Spleen (tissue), 11 donors: ENCODE measurements around the gene CHCHD6. TPM values are rescaled to one million over a fixed set of nuclear protein-coding genes. Genes with fewer than 3 reads are reported as not detected.

Experiments
- DNase-seq: peaks from one replicate; pipeline ENCODE4 v3.0.0-alpha.2; 2020
- H3K27ac ChIP-seq, 8 donors: fragments of 200-600 bp; sonication (generic) in 7 of 8; 1 replicate in 4 of 8; 2 replicates in 4 of 8; pipeline versions ENCODE4 v1.5.0 to v1.8.0; 2016 to 2021; ENCODE audit warnings: inconsistent platforms in 4 of 8, mild to moderate bottlenecking in 4 of 8, moderate library complexity in 1 of 8
- H3K27me3 ChIP-seq, 7 donors: fragments of 200-600 bp; sonication (generic) in 6 of 7; replicated peaks in 1 of 7; 1 replicate in 4 of 7; 2 replicates in 3 of 7; pipeline versions ENCODE4 v1.5.0 to v1.8.0; 2016 to 2021; ENCODE audit warnings: inconsistent platforms in 3 of 7, mild to moderate bottlenecking in 1 of 7
- H3K36me3 ChIP-seq, 6 donors: fragments of 200-600 bp; sonication (generic) in 5 of 6; 1 replicate in 4 of 6; 2 replicates in 2 of 6; pipeline versions ENCODE4 v1.5.0 to v1.8.0; 2016 to 2021; ENCODE audit warnings: inconsistent platforms in 2 of 6
- H3K4me1 ChIP-seq, 6 donors: fragments of 200-600 bp; sonication (generic) in 5 of 6; 1 replicate in 3 of 6; 2 replicates in 3 of 6; pipeline versions ENCODE4 v1.5.0 to v1.8.0; 2016 to 2021; ENCODE audit warnings: inconsistent platforms in 3 of 6
- H3K4me3 ChIP-seq, 8 donors: fragments of 200-600 bp; sonication (generic) in 7 of 8; 1 replicate in 4 of 8; 2 replicates in 4 of 8; pipeline versions ENCODE4 v1.5.0 to v1.8.0; 2016 to 2021; ENCODE audit warnings: inconsistent platforms in 4 of 8, mild to moderate bottlenecking in 4 of 8, moderate library complexity in 2 of 8
- H3K9me3 ChIP-seq, 8 donors: fragments of 200-600 bp; sonication (generic) in 7 of 8; 1 replicate in 4 of 8; 2 replicates in 4 of 8; pipeline versions ENCODE4 v1.5.0 to v1.8.0; 2016 to 2021; ENCODE audit warnings: inconsistent platforms in 4 of 8
- POLR2A ChIP-seq, 3 donors: fragments of 450-650 bp; IDR thresholded peaks; one replicate each; pipeline ENCODE4 v1.5.1; 2017; ENCODE audit warnings: antibody characterized with exemption in 3 of 3, mild to moderate bottlenecking in 1 of 3
- POLR2AphosphoS5 ChIP-seq, 3 donors: sonication (generic); formaldehyde crosslinking; IDR thresholded peaks; one replicate each; pipeline ENCODE4 v1.5.1; 2017; ENCODE audit warnings: antibody characterized with exemption in 3 of 3
- WGBS, 5 donors: extraction: QIAGEN DNeasy Blood & Tissue Kit in 3 of 5; methylation state at CpG; one replicate each; pipeline versions ENCODE4 v1.1.5 to v1.1.7; 2013 to 2018; 5-methylcytosine and 5-hydroxymethylcytosine counted together
- intact Hi-C: fragments of 100-400 bp; cut with DNase I; formaldehyde crosslinking; loops from one replicate; pipeline ENCODE4 v1.15.0; 2023; ENCODE audit warnings: low total_unique reads
- polyA plus RNA-seq, 3 donors: library from polyadenylated mRNA; stranded (reverse); fragments of 200-250 nt; gene quantifications; one replicate each; pipeline ENCODE4 v1.2.1, GENCODE V29; 2013
- total RNA-seq, 7 donors: library from RNA; depleted of rRNA in 3 of 7; stranded (reverse); fragments of >200 nt in 3 of 7; fragmentation: NEBNext Ultra II Directional in 4 of 7; extraction: Animal tissue kit (Norgen Biotek cat#: 25700) in 4 of 7; gene quantifications; one replicate each; pipeline versions ENCODE4 v1.1.0 to v1.2.1, GENCODE V29; 2016 to 2021
- TF ChIP-seq, protein P1 (sequence below), 11 experiments: fragments of 200-600 bp in 7 of 11; fragments of 450-650 bp in 4 of 11; sonication (generic) in 4 of 11; IDR thresholded peaks in 8 of 11; conservative IDR thresholded peaks in 3 of 11; 1 replicate in 7 of 11; 2 replicates in 4 of 11; pipeline versions ENCODE4 v1.4.0 to v1.8.0; 2016 to 2021; ENCODE audit warnings: antibody characterized with exemption in 11 of 11, inconsistent platforms in 4 of 11, mild to moderate bottlenecking in 1 of 11
- donor health status: healthy with polysubstance abuse.
- donor health status: DM: no; HTN: no; CAD: no; lungs with moderate emphysema.
- donor health status: DM: no; HTN: no; CAD: no.
- donor health status: Bipolar disorder and iron deficiency.
- donor health status: healthy.
- donor health status: DM: no; HTN: no; CAD: no.
- donor health status: DM: yes; HTN: yes; CAD: no.

Gene CHCHD6
- total and polyA plus RNA-seq, 10 donors: 6.3 to 39.1 (median 11.8) TPM

DNA sequence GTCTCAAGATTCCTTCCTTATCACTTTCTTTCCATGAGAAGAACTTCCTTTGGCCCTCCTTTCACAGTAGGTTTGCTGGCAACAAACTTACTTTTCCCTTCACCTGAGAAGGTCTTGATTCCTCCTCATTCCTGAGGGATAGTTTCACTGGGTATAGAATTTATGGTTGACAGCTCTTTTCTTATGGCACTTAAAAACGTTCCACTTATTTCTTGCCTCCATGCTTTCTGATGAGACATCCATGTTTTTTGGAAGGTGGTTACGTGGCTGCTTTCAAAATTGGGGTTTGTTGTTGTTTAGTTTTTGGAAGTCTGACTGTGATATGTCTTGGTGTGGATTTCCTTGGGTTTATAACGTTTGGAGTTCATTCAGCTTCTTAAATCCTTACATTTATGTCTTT is 270.7 kb downstream of the CHCHD6 start:
- H3K4me1 ChIP-seq: peaks cover 0 to 15% (median 5%) of the 10 kb centered on the region in 6 donors
- intact Hi-C loops: no loop called here
- WGBS, 5 donors: 67 to 85% (median 76%) methylated on average over 3 of the region's 3 CpGs
- peaks cover 0 to 26% (median 19%) of the 10 kb centered on the region in 8 donors for H3K9me3 ChIP-seq
- H3K36me3 ChIP-seq: no peaks in the 10 kb centered on the region
- TF ChIP-seq, protein P1, sequence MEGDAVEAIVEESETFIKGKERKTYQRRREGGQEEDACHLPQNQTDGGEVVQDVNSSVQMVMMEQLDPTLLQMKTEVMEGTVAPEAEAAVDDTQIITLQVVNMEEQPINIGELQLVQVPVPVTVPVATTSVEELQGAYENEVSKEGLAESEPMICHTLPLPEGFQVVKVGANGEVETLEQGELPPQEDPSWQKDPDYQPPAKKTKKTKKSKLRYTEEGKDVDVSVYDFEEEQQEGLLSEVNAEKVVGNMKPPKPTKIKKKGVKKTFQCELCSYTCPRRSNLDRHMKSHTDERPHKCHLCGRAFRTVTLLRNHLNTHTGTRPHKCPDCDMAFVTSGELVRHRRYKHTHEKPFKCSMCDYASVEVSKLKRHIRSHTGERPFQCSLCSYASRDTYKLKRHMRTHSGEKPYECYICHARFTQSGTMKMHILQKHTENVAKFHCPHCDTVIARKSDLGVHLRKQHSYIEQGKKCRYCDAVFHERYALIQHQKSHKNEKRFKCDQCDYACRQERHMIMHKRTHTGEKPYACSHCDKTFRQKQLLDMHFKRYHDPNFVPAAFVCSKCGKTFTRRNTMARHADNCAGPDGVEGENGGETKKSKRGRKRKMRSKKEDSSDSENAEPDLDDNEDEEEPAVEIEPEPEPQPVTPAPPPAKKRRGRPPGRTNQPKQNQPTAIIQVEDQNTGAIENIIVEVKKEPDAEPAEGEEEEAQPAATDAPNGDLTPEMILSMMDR (IDR thresholded peaks at IDR 0.05 in 8 of 11, conservative IDR thresholded peaks at IDR 0.05 in 3 of 11): no peak
- TF ChIP-seq POLR2AphosphoS5 (IDR thresholded peaks at IDR 0.05): no peak
- no peak for TF ChIP-seq POLR2A (IDR thresholded peaks at IDR 0.05)
- H3K4me3 ChIP-seq: no peak overlapping the region
- H3K27me3 ChIP-seq: peaks cover 0 to 41% (median 0%) of the 10 kb centered on the region in 7 donors
- H3K27ac ChIP-seq: no peak overlapping the region
- no peak for DNase-seq

DNA sequence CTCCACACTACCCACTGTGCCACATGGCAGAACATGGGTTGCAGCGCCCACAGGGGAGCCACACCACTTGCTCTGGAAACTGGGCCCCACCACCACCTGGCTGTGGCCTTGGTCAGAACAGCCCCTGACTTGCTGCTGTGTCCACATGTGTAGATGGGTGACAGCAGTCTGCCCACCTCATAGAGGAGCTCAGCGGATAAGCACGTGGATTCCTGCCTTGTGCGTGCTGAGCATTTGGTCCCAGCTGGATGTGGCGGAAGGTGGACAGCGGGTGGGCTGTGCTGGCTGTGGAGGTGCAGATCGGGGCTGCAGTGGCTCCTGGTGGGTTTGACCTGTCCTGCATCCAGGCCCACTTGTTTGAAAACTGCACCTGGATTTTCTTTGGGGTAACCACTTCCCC is 272.9 kb downstream of the CHCHD6 start:
- peaks cover 0 to 40% (median 0%) of the 10 kb centered on the region in 7 donors for H3K27me3 ChIP-seq
- no peak for DNase-seq
- H3K9me3 ChIP-seq: peaks cover 0 to 26% (median 19%) of the 10 kb centered on the region in 8 donors
- TF ChIP-seq, protein P1 (IDR thresholded peaks at IDR 0.05 in 8 of 11, conservative IDR thresholded peaks at IDR 0.05 in 3 of 11): no peak
- no peak for TF ChIP-seq POLR2AphosphoS5 (IDR thresholded peaks at IDR 0.05)
- intact Hi-C loops: no loop called here
- H3K27ac ChIP-seq: no peak overlapping the region
- WGBS, 5 donors: 91 to 97% (median 94%) methylated on average over 7 of the region's 7 CpGs
- no peaks in the 10 kb centered on the region for H3K36me3 ChIP-seq
- H3K4me1 ChIP-seq: peaks cover 2 to 19% (median 9%) of the 10 kb centered on the region in 6 donors
- no peak overlapping the region for H3K4me3 ChIP-seq

DNA sequence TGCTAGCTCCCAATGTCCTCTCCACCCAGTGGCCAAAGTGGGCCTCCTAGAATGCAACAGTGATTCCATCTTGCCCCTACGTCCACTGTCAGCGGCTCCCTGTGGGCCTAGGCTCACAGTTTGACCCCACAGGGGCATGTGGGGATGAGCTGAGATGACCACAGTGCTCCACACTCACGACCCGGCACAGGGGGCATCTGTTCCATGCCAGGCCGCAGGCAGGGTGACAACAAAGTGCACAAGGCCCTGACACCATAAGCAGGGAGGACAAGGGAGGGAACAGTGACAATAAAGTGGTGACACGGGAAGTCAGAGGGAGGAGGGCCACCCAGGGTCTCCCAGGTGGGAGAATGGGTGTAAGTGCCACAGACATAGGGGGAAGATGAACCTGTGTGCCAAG is 273.8 kb downstream of the CHCHD6 start:
- H3K27me3 ChIP-seq: peaks cover 0 to 31% (median 0%) of the 10 kb centered on the region in 7 donors
- no peaks in the 10 kb centered on the region for H3K36me3 ChIP-seq
- H3K27ac ChIP-seq: no peak overlapping the region
- 81 to 93% (median 87%) methylated on average over 5 to 6 of the region's 6 CpGs for WGBS, 5 donors
- no peak overlapping the region for H3K4me3 ChIP-seq
- peaks cover 4 to 18% (median 14%) of the 10 kb centered on the region in 6 donors for H3K4me1 ChIP-seq
- no peak for TF ChIP-seq POLR2A (IDR thresholded peaks at IDR 0.05)
- TF ChIP-seq POLR2AphosphoS5 (IDR thresholded peaks at IDR 0.05): no peak
- TF ChIP-seq, protein P1 (IDR thresholded peaks at IDR 0.05 in 8 of 11, conservative IDR thresholded peaks at IDR 0.05 in 3 of 11): no peak
- peaks cover 0 to 26% (median 19%) of the 10 kb centered on the region in 8 donors for H3K9me3 ChIP-seq
- intact Hi-C loops: no loop called here
- no peak for DNase-seq

DNA sequence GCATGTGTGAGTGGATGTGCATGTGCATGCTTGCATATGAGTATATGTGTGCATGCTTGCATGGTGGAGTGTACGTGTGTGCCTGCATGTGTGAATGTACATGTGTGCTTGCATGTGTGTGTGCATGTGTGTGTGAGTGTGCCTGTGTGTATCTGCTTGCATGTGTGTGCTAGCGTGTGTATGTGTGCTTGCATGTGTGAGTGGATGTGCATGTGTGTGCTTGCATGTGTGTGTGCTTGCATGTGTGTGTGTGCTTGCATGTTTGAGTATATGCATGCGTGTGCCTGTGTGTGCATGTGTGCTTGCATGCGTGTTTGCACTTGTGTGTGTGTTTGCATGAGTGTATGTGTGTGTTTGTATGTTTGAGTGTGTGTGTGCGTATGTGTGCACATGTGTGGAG is 274.3 kb downstream of the CHCHD6 start:
- Histone ChIP-seq H3K9me3 (peaks cover 0 to 26% (median 19%) of the 10 kb centered on the region in 8 donors), H3K27ac (no peak overlapping the region), H3K4me1 (peaks cover 4 to 16% (median 14%) of the 10 kb centered on the region in 6 donors), H3K36me3 (no peaks in the 10 kb centered on the region), H3K27me3 (peaks cover 0 to 28% (median 0%) of the 10 kb centered on the region in 7 donors), H3K4me3 (no peak overlapping the region)
- 93 to 98% (median 96%) methylated on average over 5 of the region's 5 CpGs for WGBS, 5 donors
- no peak for DNase-seq
- intact Hi-C loops: no loop called here
- no peak for TF ChIP-seq POLR2AphosphoS5 (IDR thresholded peaks at IDR 0.05)
- TF ChIP-seq, protein P1 (IDR thresholded peaks at IDR 0.05 in 8 of 11, conservative IDR thresholded peaks at IDR 0.05 in 3 of 11): no peak
- no peak for TF ChIP-seq POLR2A (IDR thresholded peaks at IDR 0.05)
